SK-N-MC (cell line): Measurements from ENCODE around the gene SLC7A5.

Experiments
- EZH2 ChIP-seq: fragments of 200-600 bp; sonication (generic); IDR thresholded peaks from one replicate; pipeline ENCODE4 v1.6.1; 2017; ENCODE audit warnings: antibody characterized with exemption
- POLR2AphosphoS5 ChIP-seq: IDR thresholded peaks from 2 replicates; pipeline ENCODE4 v1.6.1; 2012; ENCODE audit warnings: mild to moderate bottlenecking, low read depth, low read length, borderline replicate concordance

GRCh38 chr16:87824991-87825841, 44.1 kb downstream of the SLC7A5 start:
- TF ChIP-seq POLR2AphosphoS5 (no peak), EZH2 (no peak)
